ENCODE data around the gene GOLGA6C.

GOLGA6C gene

DNA sequence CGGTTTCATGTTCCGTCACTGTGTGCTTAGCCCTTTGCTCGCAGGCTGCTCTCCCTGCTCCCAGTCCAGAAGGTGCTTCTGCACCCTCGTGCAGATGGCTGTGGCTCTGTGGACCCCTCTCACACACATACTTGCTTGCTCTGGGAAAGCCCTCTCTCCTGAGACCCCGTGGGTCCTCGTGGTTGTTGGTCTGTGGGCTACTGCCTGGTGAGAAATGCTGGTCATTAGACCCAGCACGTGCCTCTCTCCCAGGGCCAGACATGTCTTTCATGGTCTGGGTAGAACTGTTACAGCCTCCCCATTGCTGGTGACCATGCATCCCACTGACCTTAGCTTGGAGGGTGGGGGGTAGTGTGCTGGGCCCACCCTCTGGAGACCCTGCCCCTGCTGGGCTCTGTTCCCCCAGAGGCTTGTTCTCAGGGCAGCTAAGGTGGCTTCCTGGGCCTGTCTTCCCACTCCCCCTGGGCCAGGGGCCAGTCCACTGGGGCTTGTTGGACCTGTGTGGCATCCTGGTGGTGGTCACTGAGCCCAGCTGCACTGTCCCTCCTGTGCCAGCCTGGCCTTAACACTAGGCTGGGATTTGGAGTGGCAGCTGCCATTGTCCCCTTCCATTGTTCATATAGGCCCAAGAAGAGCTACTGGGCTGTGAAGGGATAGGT lies 45.8 kb upstream of the GOLGA6C start:
- H3K27ac ChIP-seq = no peak overlapping the region
- peaks cover 4% of the 10 kb centered on the region for H3K9me3 ChIP-seq
- no peaks in the 10 kb centered on the region for H3K27me3 ChIP-seq
- TF ChIP-seq, protein P1, sequence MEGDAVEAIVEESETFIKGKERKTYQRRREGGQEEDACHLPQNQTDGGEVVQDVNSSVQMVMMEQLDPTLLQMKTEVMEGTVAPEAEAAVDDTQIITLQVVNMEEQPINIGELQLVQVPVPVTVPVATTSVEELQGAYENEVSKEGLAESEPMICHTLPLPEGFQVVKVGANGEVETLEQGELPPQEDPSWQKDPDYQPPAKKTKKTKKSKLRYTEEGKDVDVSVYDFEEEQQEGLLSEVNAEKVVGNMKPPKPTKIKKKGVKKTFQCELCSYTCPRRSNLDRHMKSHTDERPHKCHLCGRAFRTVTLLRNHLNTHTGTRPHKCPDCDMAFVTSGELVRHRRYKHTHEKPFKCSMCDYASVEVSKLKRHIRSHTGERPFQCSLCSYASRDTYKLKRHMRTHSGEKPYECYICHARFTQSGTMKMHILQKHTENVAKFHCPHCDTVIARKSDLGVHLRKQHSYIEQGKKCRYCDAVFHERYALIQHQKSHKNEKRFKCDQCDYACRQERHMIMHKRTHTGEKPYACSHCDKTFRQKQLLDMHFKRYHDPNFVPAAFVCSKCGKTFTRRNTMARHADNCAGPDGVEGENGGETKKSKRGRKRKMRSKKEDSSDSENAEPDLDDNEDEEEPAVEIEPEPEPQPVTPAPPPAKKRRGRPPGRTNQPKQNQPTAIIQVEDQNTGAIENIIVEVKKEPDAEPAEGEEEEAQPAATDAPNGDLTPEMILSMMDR (IDR thresholded peaks at IDR 0.05) = no peak
- peaks cover 95% of the 10 kb centered on the region for H3K36me3 ChIP-seq
- no peak overlapping the region for H3K4me3 ChIP-seq (ENCODE audit: low read depth in 1 of 2, low read length in 1 of 2)
- peaks cover 9 to 14% of the 10 kb centered on the region in 2 experiments for H3K4me1 ChIP-seq (ENCODE audit: control insufficient read depth in 1 of 2, insufficient read depth in 1 of 2, low read depth in 1 of 2, low read length in 1 of 2)

DNA sequence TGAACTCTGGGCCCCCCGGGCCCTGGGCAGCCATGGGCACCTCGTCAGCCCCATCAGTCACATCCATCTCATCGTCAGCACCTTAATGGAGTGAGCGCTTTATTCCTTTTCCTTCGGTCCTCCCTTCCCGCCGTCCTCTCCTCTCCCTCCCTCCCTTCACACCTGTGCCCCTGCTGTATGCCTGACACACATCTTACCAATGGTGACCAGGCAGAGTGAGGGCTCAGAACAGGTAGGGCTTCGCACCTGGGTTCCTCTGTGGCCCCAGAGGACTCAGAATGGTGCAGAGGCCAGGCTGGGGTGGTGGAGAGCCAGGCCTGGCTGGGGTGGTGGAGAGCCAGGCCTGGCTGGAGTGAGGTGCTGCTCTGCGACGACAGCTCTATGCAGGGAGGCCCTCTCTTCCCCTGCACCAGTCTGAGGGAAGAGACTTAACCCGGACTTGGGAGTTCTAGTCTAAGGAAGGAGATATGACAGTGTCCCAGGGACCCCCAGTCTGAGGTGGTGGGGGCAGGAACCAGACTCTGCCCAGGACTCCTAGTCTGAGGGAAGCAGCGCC lies 44.8 kb upstream of the GOLGA6C start:
- no peaks in the 10 kb centered on the region for H3K9me3 ChIP-seq
- TF ChIP-seq, protein P1 (IDR thresholded peaks at IDR 0.05) = no peak
- H3K27ac ChIP-seq = no peak overlapping the region
- H3K27me3 ChIP-seq = no peaks in the 10 kb centered on the region
- H3K36me3 ChIP-seq = peaks cover 85% of the 10 kb centered on the region
- peaks cover 9 to 14% of the 10 kb centered on the region in 2 experiments for H3K4me1 ChIP-seq (ENCODE audit: control insufficient read depth in 1 of 2, insufficient read depth in 1 of 2, low read depth in 1 of 2, low read length in 1 of 2)
- no peak overlapping the region for H3K4me3 ChIP-seq (ENCODE audit: low read depth in 1 of 2, low read length in 1 of 2)

DNA sequence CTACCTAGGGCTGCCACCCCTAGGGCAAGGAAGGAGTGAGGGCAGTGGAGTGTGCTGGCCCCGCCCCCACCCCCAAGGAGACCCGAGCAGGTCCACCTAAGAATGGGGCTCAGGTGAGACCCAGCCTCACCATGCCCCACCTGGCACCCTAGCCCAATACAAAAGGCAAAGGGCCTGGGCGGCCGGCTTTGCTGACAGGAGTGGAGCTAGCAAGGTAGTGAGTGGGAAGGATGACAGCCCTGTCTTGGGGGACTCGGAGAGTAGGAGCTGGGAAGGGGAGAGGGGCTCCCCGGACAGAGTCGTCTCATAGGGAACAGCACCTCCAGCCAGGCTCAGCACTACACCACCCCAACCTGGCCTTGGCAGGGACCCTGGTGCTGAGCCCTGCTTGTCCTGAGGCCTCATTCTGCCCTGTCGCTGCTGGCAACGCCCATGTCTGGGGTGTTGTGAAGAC lies 44.3 kb upstream of the GOLGA6C start:
- H3K27me3 ChIP-seq = no peaks in the 10 kb centered on the region
- peaks cover 80% of the 10 kb centered on the region for H3K36me3 ChIP-seq
- no peak overlapping the region for H3K4me3 ChIP-seq (ENCODE audit: low read depth in 1 of 2, low read length in 1 of 2)
- TF ChIP-seq, protein P1 (IDR thresholded peaks at IDR 0.05) = no peak
- peaks cover 9 to 13% of the 10 kb centered on the region in 2 experiments for H3K4me1 ChIP-seq (ENCODE audit: control insufficient read depth in 1 of 2, insufficient read depth in 1 of 2, low read depth in 1 of 2, low read length in 1 of 2)
- no peaks in the 10 kb centered on the region for H3K9me3 ChIP-seq
- H3K27ac ChIP-seq = peak overlapping the region; percentile 2

DNA sequence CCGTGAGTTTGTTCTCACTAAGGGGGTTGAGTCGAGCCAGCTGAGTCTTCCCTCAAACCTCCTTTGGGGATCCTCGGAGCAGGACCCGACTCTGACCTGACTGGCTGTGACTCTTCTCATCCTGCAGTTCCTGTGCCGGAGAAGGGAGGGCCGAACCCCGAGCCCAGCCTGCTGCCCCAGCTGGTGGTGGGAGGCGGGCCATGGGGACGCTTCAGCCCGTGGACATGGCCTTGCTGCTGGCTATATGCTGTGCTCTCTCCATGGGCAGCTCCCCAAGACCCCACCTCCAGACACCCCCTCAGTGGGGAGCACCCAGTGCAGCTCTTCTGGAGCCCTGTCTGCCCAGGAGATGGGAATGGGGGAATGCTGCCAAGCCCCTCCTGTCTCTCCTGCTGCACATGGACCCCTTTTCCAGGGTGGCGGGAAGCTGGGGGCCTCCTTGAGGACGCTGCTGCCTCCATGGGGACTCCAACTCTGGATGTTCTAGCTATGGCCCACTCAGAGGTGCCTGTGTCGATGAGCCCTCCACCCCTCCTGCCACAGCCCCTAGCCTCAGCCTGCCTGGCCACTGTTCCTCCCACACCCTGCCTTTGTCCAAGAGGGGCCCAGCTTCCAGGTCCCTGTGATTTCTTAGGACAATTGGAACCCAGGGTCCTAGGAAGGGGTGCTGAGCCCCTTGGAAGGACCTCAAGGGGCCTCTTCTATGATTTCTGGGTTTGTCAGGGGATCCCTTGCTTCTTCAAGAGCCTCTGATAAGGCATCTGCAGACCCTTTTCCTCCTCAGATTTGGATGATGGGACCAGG lies 43.6 kb upstream of the GOLGA6C start:
- H3K27ac ChIP-seq = peak overlapping the region; percentile 2
- peaks cover 6 to 9% of the 10 kb centered on the region in 2 experiments for H3K4me1 ChIP-seq (ENCODE audit: control insufficient read depth in 1 of 2, insufficient read depth in 1 of 2, low read depth in 1 of 2, low read length in 1 of 2)
- H3K36me3 ChIP-seq = peaks cover 73% of the 10 kb centered on the region

More for the DNA sequence above, 43.6 kb upstream of the GOLGA6C start:
- H3K27me3 ChIP-seq = no peaks in the 10 kb centered on the region
- no peak overlapping the region for H3K4me3 ChIP-seq (ENCODE audit: low read depth in 1 of 2, low read length in 1 of 2)
- H3K9me3 ChIP-seq = no peaks in the 10 kb centered on the region
- TF ChIP-seq, protein P1 (IDR thresholded peaks at IDR 0.05) = no peak

Data from neutrophil (primary cell).